Bronchial epithelial cell (primary cell): ENCODE measurements around the gene MCC. TPM values are rescaled to one million over a fixed set of nuclear protein-coding genes. Genes with fewer than 3 reads are reported as not detected.

Source experiments
- DNase-seq: peaks from one replicate; pipeline ENCODE4 v3.0.0-alpha.2; 2010; ENCODE audit warnings: low read depth
- FAIRE-seq: peaks from 2 replicates; lab custom pipeline; 2011; peaks lifted over from hg19 to GRCh38; lab: Jason Lieb, UNC
- H3K27me3 ChIP-seq: 2 replicates; pipeline ENCODE4 v1.5.1; 2011; ENCODE audit warnings: low read length; ENCODE audit not compliant: control insufficient read depth, insufficient read depth
- H3K36me3 ChIP-seq: 2 replicates; pipeline ENCODE4 v1.5.1; 2011; ENCODE audit warnings: low read length; ENCODE audit not compliant: control insufficient read depth, insufficient read depth
- H3K4me3 ChIP-seq: 2 replicates; pipeline ENCODE4 v1.5.1; 2011; ENCODE audit warnings: mild to moderate bottlenecking, low read depth, low read length, control low read depth
- CTCF ChIP-seq: IDR thresholded peaks from 2 replicates; pipeline ENCODE4 v1.5.1; 2011; ENCODE audit warnings: mild to moderate bottlenecking, moderate library complexity, low read length, control low read depth, inconsistent platforms; ENCODE audit not compliant: insufficient read depth, severe bottlenecking
- total RNA-seq: library from RNA; depleted of rRNA; stranded (reverse); fragments of >200 nt; gene quantifications from 2 replicates; pipeline ENCODE4 v1.2.1, GENCODE V29; 2014

The MCC gene
- total RNA-seq, 1 donor from 2014 or later, result 43.2 TPM

DNA sequence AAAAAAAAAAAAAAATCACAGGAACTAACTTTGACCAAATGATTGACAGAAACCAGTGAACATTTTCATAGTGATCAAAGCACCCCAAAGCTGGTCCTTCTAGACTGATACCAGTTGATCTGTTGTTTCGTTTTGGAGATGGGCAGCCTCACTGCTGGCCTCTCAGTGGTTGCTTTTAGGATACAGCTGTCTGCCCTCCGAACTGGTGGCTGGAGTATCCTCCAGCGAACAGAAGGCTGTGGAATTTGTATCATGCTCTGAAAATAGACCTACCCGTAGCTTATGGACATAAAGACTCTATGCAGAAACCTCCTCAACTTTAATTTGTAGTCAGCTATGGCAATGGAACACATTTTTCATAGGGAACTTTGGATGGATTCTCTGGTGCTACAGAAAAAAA is 462.7 kb downstream of the MCC start:
- FAIRE-seq, result no peak
- H3K36me3 ChIP-seq, result peaks cover 18% of the 10 kb centered on the region
- DNase-seq, result no peak
- H3K27me3 ChIP-seq, result no peaks in the 10 kb centered on the region
- no peak for TF ChIP-seq CTCF
- H3K4me3 ChIP-seq, result no peak overlapping the region

GRCh38 chr5:113024076-113024697 is 464.1 kb downstream of the MCC start:
- no peak for TF ChIP-seq CTCF
- no peak for DNase-seq
- Histone ChIP-seq H3K4me3 (no peak overlapping the region), H3K36me3 (peaks cover 14% of the 10 kb centered on the region), H3K27me3 (no peaks in the 10 kb centered on the region)
- FAIRE-seq, result no peak

DNA sequence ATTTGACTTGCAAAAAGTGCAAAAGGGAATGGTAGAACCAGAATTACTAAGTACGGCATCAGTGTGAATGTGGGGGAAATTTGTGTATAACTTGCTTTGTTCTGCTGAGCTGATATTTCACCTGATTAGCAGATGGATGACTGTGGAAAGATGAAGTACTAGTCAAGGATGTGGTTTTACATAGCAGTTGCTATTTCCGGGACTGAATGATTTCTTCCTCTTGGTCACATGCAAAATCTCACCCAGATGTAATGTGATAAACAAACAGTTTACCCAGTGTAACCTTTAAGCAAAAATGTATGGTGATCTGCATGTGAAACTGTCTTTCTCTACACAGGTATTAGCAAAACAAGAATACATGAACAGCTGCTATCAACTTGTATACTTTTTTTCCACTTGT is 465.6 kb downstream of the MCC start:
- FAIRE-seq, result no peak
- H3K36me3 ChIP-seq, result peaks cover 9% of the 10 kb centered on the region

GRCh38 chr5:113020461-113021273 is 467.6 kb downstream of the MCC start:
- no peak overlapping the region for H3K4me3 ChIP-seq

More for the DNA sequence above, 465.6 kb downstream of the MCC start:
- Histone ChIP-seq H3K4me3 (no peak overlapping the region), H3K27me3 (no peaks in the 10 kb centered on the region)
- DNase-seq, result peak; percentile 54
- TF ChIP-seq CTCF, result no peak

DNA sequence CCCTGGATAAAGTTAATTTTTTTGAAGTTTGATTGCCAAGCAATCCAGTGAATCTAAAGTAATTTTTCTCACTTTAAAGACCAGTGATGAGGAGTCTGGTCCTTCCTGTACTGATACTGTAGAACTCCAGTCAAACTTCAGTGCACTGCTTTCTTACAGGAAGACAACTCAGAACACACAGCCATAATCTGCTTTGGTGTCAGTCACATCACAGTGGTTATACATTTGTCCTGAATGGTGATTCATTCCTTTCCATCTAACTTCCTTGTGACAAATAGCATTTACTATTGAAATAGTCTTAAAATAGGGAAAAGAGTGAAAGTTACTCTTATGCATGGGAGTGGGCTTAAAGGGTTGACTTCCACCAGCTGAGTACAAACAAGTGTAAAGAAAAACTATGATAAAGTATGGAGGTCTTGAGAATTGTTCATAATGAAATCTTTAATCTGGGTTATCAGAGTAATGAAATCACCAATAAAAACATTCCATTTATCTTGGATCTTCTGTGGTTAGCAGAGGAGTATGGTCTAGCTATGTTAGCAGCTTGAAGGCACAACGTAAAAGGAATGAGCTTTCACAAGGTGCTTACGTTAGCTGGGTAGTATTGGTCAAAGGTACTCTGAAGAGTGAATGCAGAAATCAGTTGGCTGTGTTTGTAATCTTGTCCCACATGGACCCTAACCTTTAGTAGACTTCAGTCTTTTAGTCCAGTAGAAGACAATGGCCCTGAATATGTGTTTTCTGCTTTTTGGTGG is 470.2 kb downstream of the MCC start:
- no peak for FAIRE-seq
- DNase-seq, result peak; percentile 33
- TF ChIP-seq CTCF, result no peak
- Histone ChIP-seq H3K4me3 (no peak overlapping the region), H3K36me3 (peaks cover 1% of the 10 kb centered on the region), H3K27me3 (no peaks in the 10 kb centered on the region)

More at GRCh38 chr5:113020461-113021273, 467.6 kb downstream of the MCC start:
- no peak for TF ChIP-seq CTCF
- peaks cover 2% of the 10 kb centered on the region for H3K36me3 ChIP-seq
- peak; percentile 94 for DNase-seq
- H3K27me3 ChIP-seq, result no peaks in the 10 kb centered on the region
- FAIRE-seq, result no peak
